HAP-1 (cell line): ENCODE data around the gene DNAI1.

Source experiments
- DNase-seq, 2 experiments: peaks; one replicate each; pipeline ENCODE4 v3.0.0-alpha.2; 2016 to 2020; ENCODE audit warnings: low spot score in 2 of 2
- H3K27me3 ChIP-seq: fragments of 250-450 bp; sonication (Bioruptor Pico); 2 replicates; pipeline ENCODE4 v1.5.1; 2020; ENCODE audit warnings: low read depth, mild to moderate bottlenecking, moderate library complexity
- H3K36me3 ChIP-seq: fragments of 250-450 bp; sonication (Bioruptor Pico); replicated peaks from 2 replicates; pipeline ENCODE4 v1.5.1; 2020; ENCODE audit warnings: mild to moderate bottlenecking
- H3K4me1 ChIP-seq: fragments of 250-450 bp; sonication (Bioruptor Pico); 2 replicates; pipeline ENCODE4 v1.5.1; 2020; ENCODE audit warnings: mild to moderate bottlenecking
- H3K4me3 ChIP-seq: fragments of 250-450 bp; sonication (Bioruptor Pico); 2 replicates; pipeline ENCODE4 v1.5.1; 2020; ENCODE audit warnings: mild to moderate bottlenecking, moderate library complexity
- H3K9me3 ChIP-seq: fragments of 250-450 bp; sonication (Bioruptor Pico); 2 replicates; pipeline ENCODE4 v1.5.1; 2020; ENCODE audit warnings: mild to moderate bottlenecking, moderate library complexity
- in situ Hi-C: fragments of 300-500 bp; cut with MboI; formaldehyde crosslinking; loops from 3 replicates; pipeline ENCODE4 v1.14.3; 2020; ENCODE audit warnings: low sequenced_read_pairs, inconsistent platforms, mixed read lengths

The DNAI1 gene

DNA sequence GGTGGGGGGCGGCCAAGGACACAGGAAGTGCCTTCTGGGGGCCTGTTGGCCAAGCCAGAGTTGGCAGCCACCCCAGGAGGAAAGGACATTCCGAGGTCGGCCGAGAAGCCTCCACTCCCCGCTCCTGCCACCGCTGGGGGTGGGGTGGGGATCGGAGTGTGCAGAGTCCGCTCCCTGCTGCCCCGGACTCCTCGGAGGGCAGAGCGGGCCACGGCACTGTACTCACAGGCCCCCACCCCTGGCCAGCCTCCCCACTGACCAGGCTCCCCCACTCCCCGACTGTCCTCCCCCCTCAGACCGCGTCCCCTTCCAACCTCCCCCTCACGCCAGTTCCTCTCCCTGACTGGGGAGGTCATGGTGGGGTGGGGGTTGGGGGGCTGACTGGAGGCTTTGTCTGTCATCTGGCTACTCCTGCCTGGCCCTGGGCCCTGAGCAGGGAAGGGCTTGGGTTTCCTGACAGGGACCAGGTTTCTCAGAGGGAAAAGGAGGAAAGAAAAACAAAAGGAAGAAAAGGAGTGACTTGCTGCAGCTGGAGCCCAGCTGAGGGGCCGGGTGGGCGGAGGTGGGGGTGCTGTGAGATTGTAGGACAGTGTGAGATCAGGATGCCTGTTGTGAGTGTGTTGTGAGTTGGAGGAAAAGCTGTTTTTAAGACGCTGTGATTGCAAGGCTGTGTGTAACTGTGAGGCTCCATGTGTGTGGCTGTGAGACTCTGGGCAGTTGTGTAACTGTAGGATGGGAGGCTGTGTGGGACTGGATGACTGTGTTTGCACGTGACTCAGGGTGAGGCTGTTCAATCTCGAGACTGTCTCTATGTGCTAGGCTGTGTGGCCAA is 101.2 kb downstream of the DNAI1 start:
- in situ Hi-C loops = no loop called here
- DNase-seq = no peak
- H3K27me3 ChIP-seq = no peaks in the 10 kb centered on the region
- H3K4me1 ChIP-seq = no peaks in the 10 kb centered on the region
- H3K36me3 ChIP-seq = no peaks in the 10 kb centered on the region
- H3K4me3 ChIP-seq = no peak overlapping the region
- peaks cover 6% of the 10 kb centered on the region for H3K9me3 ChIP-seq

- in situ Hi-C loops = no loop called here
- Histone ChIP-seq H3K4me1 (no peaks in the 10 kb centered on the region), H3K36me3 (no peaks in the 10 kb centered on the region), H3K9me3 (peaks cover 6% of the 10 kb centered on the region), H3K27me3 (no peaks in the 10 kb centered on the region), H3K4me3 (no peak overlapping the region)
- no peak for DNase-seq
Observed at GRCh38 chr9:34560599-34561214, 102.1 kb downstream of the DNAI1 start.

GRCh38 chr9:34562135-34562745 is 103.6 kb downstream of the DNAI1 start:
- in situ Hi-C loops = no loop called here
- no peak for DNase-seq
- Histone ChIP-seq H3K27me3 (no peaks in the 10 kb centered on the region), H3K9me3 (peaks cover 6% of the 10 kb centered on the region), H3K36me3 (no peaks in the 10 kb centered on the region), H3K4me3 (no peak overlapping the region), H3K4me1 (no peaks in the 10 kb centered on the region)

- H3K4me3 ChIP-seq = no peak overlapping the region
- no peaks in the 10 kb centered on the region for H3K27me3 ChIP-seq
- no peak for DNase-seq
- in situ Hi-C loops = no loop called here
- H3K9me3 ChIP-seq = peaks cover 6% of the 10 kb centered on the region
- no peaks in the 10 kb centered on the region for H3K36me3 ChIP-seq
- H3K4me1 ChIP-seq = no peaks in the 10 kb centered on the region
Observed at GRCh38 chr9:34563262-34563661, 104.7 kb downstream of the DNAI1 start.

DNA sequence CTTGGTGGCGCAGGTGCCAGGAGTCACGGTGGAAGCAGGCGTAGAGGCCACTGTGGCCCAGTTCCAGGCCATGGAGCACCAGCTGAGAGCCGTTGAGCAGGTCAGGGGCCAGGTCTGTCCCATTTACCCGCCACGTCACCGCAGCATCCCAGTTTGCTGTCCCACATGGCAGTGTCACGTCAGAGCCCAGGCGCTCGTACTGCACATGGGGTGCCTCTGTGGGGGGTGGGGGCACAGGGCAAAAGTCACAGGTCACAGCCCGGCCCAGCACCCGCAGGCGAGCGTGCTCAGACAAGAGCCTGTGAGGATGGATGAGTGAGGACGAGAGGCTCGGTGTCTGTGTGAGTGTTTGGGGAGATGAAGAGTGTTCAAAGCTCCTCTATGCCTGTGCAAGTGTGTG is 106.0 kb downstream of the DNAI1 start:
- no peak overlapping the region for H3K4me3 ChIP-seq
- in situ Hi-C loops = no loop called here
- no peaks in the 10 kb centered on the region for H3K36me3 ChIP-seq
- H3K27me3 ChIP-seq = no peaks in the 10 kb centered on the region
- H3K4me1 ChIP-seq = no peaks in the 10 kb centered on the region
- H3K9me3 ChIP-seq = peaks cover 6% of the 10 kb centered on the region
- DNase-seq = no peak

DNA sequence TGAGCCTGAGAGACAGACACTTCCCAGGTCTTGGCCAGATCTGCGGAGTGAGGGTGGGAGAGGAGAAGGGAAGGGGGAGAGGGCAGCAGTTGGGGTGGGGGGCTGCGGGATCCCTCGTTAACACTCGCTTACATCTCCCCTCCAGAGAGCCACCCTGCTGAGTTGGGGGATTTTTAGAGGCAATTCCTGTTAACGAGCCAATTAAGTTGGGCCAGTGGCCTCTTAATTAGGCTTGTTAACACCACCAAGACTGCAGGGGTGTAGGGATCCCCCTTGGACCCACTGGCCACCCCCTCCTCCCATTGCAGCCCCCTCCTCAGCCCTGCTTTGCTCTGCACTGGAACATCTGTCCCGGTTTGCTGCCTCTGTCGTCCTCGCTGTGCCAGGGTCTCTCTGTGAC is 107.3 kb downstream of the DNAI1 start:
- H3K27me3 ChIP-seq = no peaks in the 10 kb centered on the region
- in situ Hi-C loops = no loop called here
- H3K36me3 ChIP-seq = no peaks in the 10 kb centered on the region
- H3K4me3 ChIP-seq = no peak overlapping the region
- DNase-seq = no peak
- no peaks in the 10 kb centered on the region for H3K4me1 ChIP-seq
- H3K9me3 ChIP-seq = peaks cover 6% of the 10 kb centered on the region

GRCh38 chr9:34566322-34566721 is 107.7 kb downstream of the DNAI1 start:
- Histone ChIP-seq H3K4me1 (no peaks in the 10 kb centered on the region), H3K4me3 (no peak overlapping the region), H3K27me3 (no peaks in the 10 kb centered on the region), H3K36me3 (no peaks in the 10 kb centered on the region), H3K9me3 (peaks cover 6% of the 10 kb centered on the region)
- in situ Hi-C loops = no loop called here
- DNase-seq = no peak

- no peaks in the 10 kb centered on the region for H3K27me3 ChIP-seq
- no peaks in the 10 kb centered on the region for H3K4me1 ChIP-seq
- no peaks in the 10 kb centered on the region for H3K36me3 ChIP-seq
- H3K4me3 ChIP-seq = no peak overlapping the region
- in situ Hi-C loops = no loop called here
- H3K9me3 ChIP-seq = peaks cover 4% of the 10 kb centered on the region
- DNase-seq = no peak
Observed at GRCh38 chr9:34566972-34567371, 108.4 kb downstream of the DNAI1 start.

GRCh38 chr9:34568133-34568532 is 109.5 kb downstream of the DNAI1 start:
- Histone ChIP-seq H3K4me3 (no peak overlapping the region), H3K9me3 (no peaks in the 10 kb centered on the region), H3K27me3 (no peaks in the 10 kb centered on the region), H3K36me3 (no peaks in the 10 kb centered on the region), H3K4me1 (no peaks in the 10 kb centered on the region)
- in situ Hi-C loops = no loop called here
- DNase-seq = no peak

GRCh38 chr9:34568774-34569173 is 110.2 kb downstream of the DNAI1 start:
- Histone ChIP-seq H3K9me3 (no peaks in the 10 kb centered on the region), H3K36me3 (no peaks in the 10 kb centered on the region), H3K4me3 (no peak overlapping the region), H3K4me1 (no peaks in the 10 kb centered on the region), H3K27me3 (no peaks in the 10 kb centered on the region)
- no peak for DNase-seq
- in situ Hi-C loops = no loop called here

DNA sequence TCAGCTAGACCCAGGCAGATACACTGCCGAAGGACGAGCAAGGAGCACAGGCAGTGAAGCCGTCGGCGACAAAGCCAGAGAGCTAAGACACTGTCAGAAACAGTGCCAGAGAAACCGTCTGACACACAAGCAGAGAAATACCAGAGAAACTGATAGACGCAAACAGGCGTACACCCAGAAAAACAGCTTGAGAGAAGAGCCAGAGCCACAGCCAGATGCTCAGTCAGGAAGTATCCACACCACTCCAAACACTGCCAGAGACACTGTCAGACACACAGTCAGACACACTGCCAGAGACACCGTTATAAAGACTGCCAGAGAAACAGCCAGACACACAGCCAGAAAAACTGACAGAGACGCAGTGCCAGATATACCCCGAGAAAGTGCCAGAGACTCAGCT is 111.8 kb downstream of the DNAI1 start:
- no peaks in the 10 kb centered on the region for H3K4me1 ChIP-seq
- H3K36me3 ChIP-seq = no peaks in the 10 kb centered on the region
- in situ Hi-C loops = no loop called here
- DNase-seq = no peak
- no peaks in the 10 kb centered on the region for H3K9me3 ChIP-seq
- no peaks in the 10 kb centered on the region for H3K27me3 ChIP-seq
- no peak overlapping the region for H3K4me3 ChIP-seq
